Activated CD4-positive, alpha-beta T cell treated with anti-CD3 and anti-CD28 coated beads, Interleukin-2, amount 10 ng/mL, durations not matched to agents 7 days and 5 days (primary cell): ENCODE measurements around the gene ATP4B. TPM values are rescaled to one million over a fixed set of nuclear protein-coding genes. Genes with fewer than 3 reads are reported as not detected.
"Not testable (repeated sequence)": the region's sequence is repeated elsewhere in the genome, so short reads cannot be mapped to it uniquely, and the experiment has no call there.

Experiments used
- CTCF ChIA-PET: fragments of 350-600 bp; sonication (Branson Sonifier 250); formaldehyde crosslinking; loops from one replicate; lab custom pipeline; 2021; ENCODE audit warnings: antibody characterized with exemption; lab: Charles Lee
- POLR2A ChIA-PET: fragments of 350-600 bp; sonication (Branson Sonifier 250); formaldehyde crosslinking; loops from one replicate; lab custom pipeline; 2021; ENCODE audit warnings: antibody characterized with exemption; lab: Charles Lee
- DNase-seq: peaks from one replicate; pipeline ENCODE4 v3.0.0-alpha.2; 2020
- H3K27ac Mint-ChIP-seq: one replicate; pipeline ENCODE4 v1.8.0; 2021; ENCODE audit warnings: mild to moderate bottlenecking, moderate library complexity, mixed read lengths
- H3K27me3 Mint-ChIP-seq: one replicate; pipeline ENCODE4 v1.8.0; 2021; ENCODE audit warnings: mixed read lengths
- H3K36me3 Mint-ChIP-seq: one replicate; pipeline ENCODE4 v1.8.0; 2021; ENCODE audit warnings: low read depth, mixed read lengths
- H3K4me1 Mint-ChIP-seq: one replicate; pipeline ENCODE4 v1.8.0; 2021; ENCODE audit warnings: mixed read lengths
- H3K4me3 Mint-ChIP-seq: one replicate; pipeline ENCODE4 v1.8.0; 2021; ENCODE audit warnings: mild to moderate bottlenecking, moderate library complexity, mixed read lengths
- H3K9me3 Mint-ChIP-seq: one replicate; pipeline ENCODE4 v1.8.0; 2021; ENCODE audit warnings: mixed read lengths
- total RNA-seq, 2 experiments: library from RNA; stranded (reverse); gene quantifications; one replicate each; pipeline ENCODE4 v1.2.3, GENCODE V29; 2021

ATP4B gene
- total RNA-seq, 2 experiments from 2014 or later = not detected

DNA sequence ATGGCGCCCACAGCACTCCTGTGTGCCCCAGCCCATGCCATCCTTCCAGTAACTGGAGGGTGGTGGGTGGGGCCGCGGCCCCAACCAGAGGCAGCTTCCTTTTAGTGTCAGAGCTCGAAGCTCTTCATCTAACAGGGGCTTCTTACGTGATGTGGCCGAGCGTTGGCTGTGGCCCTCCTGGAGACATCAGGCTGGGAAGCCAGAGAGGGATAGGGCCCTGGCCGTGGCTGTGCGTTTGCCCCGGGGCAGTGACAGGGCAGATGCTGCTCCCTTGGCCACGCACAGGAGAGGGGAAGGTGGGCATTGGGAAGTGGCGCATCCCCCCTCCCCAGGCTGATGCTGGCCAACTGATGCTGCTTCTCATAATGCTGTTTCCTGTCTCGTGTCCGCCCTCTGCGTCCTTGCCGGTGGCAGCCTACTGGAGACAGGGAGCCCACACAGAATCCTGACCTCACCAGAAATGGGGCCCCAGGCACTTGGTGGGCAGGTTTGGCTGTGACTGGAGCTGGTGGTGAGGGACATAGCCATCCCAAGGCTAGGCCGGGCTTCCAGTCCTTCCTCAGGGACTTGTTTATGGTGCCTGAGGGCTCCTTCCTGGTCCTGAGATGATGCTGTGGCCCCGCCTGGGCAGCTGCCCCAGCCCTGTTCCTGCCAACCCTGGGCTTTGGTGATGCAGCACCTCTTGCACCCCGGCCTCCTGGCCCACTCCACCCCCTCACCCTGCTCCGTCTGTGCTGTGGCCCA is 34.3 kb downstream of the ATP4B start:
- no peak overlapping the region for H3K4me3 Mint-ChIP-seq
- H3K36me3 Mint-ChIP-seq = peaks cover 42% of the 10 kb centered on the region
- H3K27me3 Mint-ChIP-seq = no peaks in the 10 kb centered on the region
- H3K9me3 Mint-ChIP-seq = peaks cover 3% of the 10 kb centered on the region
- ChIA-PET CTCF (interaction anchor here (1.0 kb wide), 1 partner anchor 8 kb away, joined by 3 read pairs; no protein-coding TSS in a partner anchor), POLR2A (no interaction called here)
- H3K4me1 Mint-ChIP-seq = peaks cover 3% of the 10 kb centered on the region
- H3K27ac Mint-ChIP-seq = no peak overlapping the region
- no peak for DNase-seq

- ChIA-PET CTCF (interaction anchor here (1.0 kb wide), 1 partner anchor 9 kb away, joined by 3 read pairs; no protein-coding TSS in a partner anchor), POLR2A (no interaction called here)
- Mint-ChIP-seq H3K27me3 (no peaks in the 10 kb centered on the region), H3K4me1 (peaks cover 1% of the 10 kb centered on the region), H3K36me3 (peaks cover 41% of the 10 kb centered on the region), H3K4me3 (no peak overlapping the region), H3K9me3 (peaks cover 3% of the 10 kb centered on the region), H3K27ac (no peak overlapping the region)
- DNase-seq = no peak
Observed at GRCh38 chr13:113622791-113623490, 35.1 kb downstream of the ATP4B start.

GRCh38 chr13:113621986-113622550 is 35.9 kb downstream of the ATP4B start:
- H3K4me3 Mint-ChIP-seq, CTCF ChIA-PET, POLR2A ChIA-PET, DNase-seq, H3K4me1 Mint-ChIP-seq, H3K27me3 Mint-ChIP-seq, H3K27ac Mint-ChIP-seq, H3K9me3 Mint-ChIP-seq: not testable (repeated sequence)
- peaks cover 40% of the 10 kb centered on the region for H3K36me3 Mint-ChIP-seq

DNA sequence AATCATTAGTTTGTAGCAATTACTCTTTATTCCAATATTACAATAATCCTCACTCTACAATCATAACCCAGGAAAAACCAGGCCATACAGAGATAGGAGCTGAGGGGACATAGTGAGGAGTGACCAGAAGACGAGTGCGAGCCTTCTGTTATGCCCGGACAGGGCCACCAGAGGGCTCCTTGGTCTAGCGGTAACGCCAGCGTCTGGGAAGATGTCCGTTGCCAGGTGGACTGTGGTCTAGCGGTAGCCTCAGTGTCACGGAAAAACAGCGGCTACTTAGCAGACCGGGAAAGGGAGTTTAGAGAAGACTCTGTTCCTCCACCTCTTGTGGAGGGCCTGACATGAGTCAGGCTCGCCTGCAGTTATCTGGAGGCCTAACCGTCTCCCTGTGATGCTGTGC is 36.5 kb downstream of the ATP4B start:
- POLR2A ChIA-PET, H3K4me1 Mint-ChIP-seq, H3K27ac Mint-ChIP-seq, H3K27me3 Mint-ChIP-seq, DNase-seq, H3K4me3 Mint-ChIP-seq, H3K9me3 Mint-ChIP-seq, CTCF ChIA-PET: not testable (repeated sequence)
- H3K36me3 Mint-ChIP-seq = peaks cover 36% of the 10 kb centered on the region

GRCh38 chr13:113621046-113621445 is 37.0 kb downstream of the ATP4B start:
- no peaks in the 10 kb centered on the region for H3K4me1 Mint-ChIP-seq
- POLR2A ChIA-PET = no interaction called here
- H3K4me3 Mint-ChIP-seq = no peak overlapping the region
- peaks cover 3% of the 10 kb centered on the region for H3K9me3 Mint-ChIP-seq
- no peak for DNase-seq
- no peaks in the 10 kb centered on the region for H3K27me3 Mint-ChIP-seq
- CTCF ChIA-PET = no interaction called here
- H3K36me3 Mint-ChIP-seq = peaks cover 36% of the 10 kb centered on the region
- H3K27ac Mint-ChIP-seq = no peak overlapping the region

- Mint-ChIP-seq H3K4me1 (no peaks in the 10 kb centered on the region), H3K4me3 (no peak overlapping the region), H3K27ac (no peak overlapping the region), H3K9me3 (peaks cover 3% of the 10 kb centered on the region), H3K27me3 (no peaks in the 10 kb centered on the region), H3K36me3 (peaks cover 34% of the 10 kb centered on the region)
- ChIA-PET POLR2A (no interaction called here), CTCF (no interaction called here)
- DNase-seq = no peak
Observed at GRCh38 chr13:113620036-113620796, 37.8 kb downstream of the ATP4B start.

GRCh38 chr13:113618455-113618854 is 39.5 kb downstream of the ATP4B start:
- no peak overlapping the region for H3K27ac Mint-ChIP-seq
- CTCF ChIA-PET = no interaction called here
- H3K4me3 Mint-ChIP-seq = no peak overlapping the region
- no peaks in the 10 kb centered on the region for H3K9me3 Mint-ChIP-seq
- H3K27me3 Mint-ChIP-seq = no peaks in the 10 kb centered on the region
- H3K4me1 Mint-ChIP-seq = no peaks in the 10 kb centered on the region
- H3K36me3 Mint-ChIP-seq = peaks cover 20% of the 10 kb centered on the region
- DNase-seq = no peak
- POLR2A ChIA-PET = no interaction called here

GRCh38 chr13:113617961-113618360 is 40.0 kb downstream of the ATP4B start:
- Mint-ChIP-seq H3K27ac (no peak overlapping the region), H3K27me3 (no peaks in the 10 kb centered on the region), H3K36me3 (peaks cover 16% of the 10 kb centered on the region), H3K4me3 (no peak overlapping the region), H3K9me3 (no peaks in the 10 kb centered on the region), H3K4me1 (no peaks in the 10 kb centered on the region)
- CTCF ChIA-PET = no interaction called here
- POLR2A ChIA-PET = no interaction called here
- DNase-seq = no peak

- no peaks in the 10 kb centered on the region for H3K9me3 Mint-ChIP-seq
- no peaks in the 10 kb centered on the region for H3K27me3 Mint-ChIP-seq
- no peaks in the 10 kb centered on the region for H3K4me1 Mint-ChIP-seq
- POLR2A ChIA-PET = no interaction called here
- H3K4me3 Mint-ChIP-seq = no peak overlapping the region
- DNase-seq = no peak
- no peak overlapping the region for H3K27ac Mint-ChIP-seq
- peaks cover 12% of the 10 kb centered on the region for H3K36me3 Mint-ChIP-seq
- CTCF ChIA-PET = no interaction called here
Observed at GRCh38 chr13:113616991-113617749, 40.8 kb downstream of the ATP4B start.

DNA sequence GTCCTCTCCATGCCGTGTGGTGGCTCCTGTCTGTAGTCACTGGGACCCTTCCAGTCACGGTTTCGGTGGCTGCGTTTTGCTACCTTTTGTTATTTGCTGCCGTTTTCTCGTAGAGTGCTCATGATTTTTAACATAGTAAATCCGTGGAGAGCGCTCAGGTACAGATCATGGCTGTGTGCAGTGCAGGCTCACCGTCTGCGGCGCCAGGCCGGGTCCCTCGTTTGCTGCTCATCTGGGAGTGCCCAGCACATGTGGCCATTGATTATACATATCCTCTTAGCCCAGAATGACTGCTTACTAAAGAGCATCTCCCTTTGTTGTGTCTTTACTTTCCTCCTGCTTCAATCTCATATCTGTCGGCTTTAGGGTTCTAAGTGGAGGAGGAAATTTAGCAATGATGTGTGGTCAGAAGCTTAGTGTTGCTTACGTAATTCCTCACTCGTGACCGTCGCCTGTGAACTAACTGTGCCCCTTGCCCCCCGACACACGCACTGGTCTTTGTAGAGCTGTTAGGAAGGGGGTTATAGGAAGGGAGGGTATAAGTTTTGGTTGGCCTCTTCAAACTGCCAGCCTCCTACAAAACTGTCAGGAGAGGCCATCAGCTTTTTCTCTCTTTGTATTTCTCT is 41.6 kb downstream of the ATP4B start:
- no peak for DNase-seq
- POLR2A ChIA-PET = no interaction called here

GRCh38 chr13:113613789-113614379 is 44.1 kb downstream of the ATP4B start:
- CTCF ChIA-PET = no interaction called here

More for the DNA sequence above, 41.6 kb downstream of the ATP4B start:
- H3K36me3 Mint-ChIP-seq = peaks cover 18% of the 10 kb centered on the region
- CTCF ChIA-PET = interaction anchor here (0.7 kb wide), 1 partner anchor 740 kb away, joined by 3 read pairs; no protein-coding TSS in a partner anchor
- no peak overlapping the region for H3K4me3 Mint-ChIP-seq
- no peaks in the 10 kb centered on the region for H3K27me3 Mint-ChIP-seq
- H3K27ac Mint-ChIP-seq = no peak overlapping the region
- no peaks in the 10 kb centered on the region for H3K4me1 Mint-ChIP-seq
- no peaks in the 10 kb centered on the region for H3K9me3 Mint-ChIP-seq

More at GRCh38 chr13:113613789-113614379, 44.1 kb downstream of the ATP4B start:
- no peaks in the 10 kb centered on the region for H3K4me1 Mint-ChIP-seq
- POLR2A ChIA-PET = no interaction called here
- no peaks in the 10 kb centered on the region for H3K27me3 Mint-ChIP-seq
- peaks cover 24% of the 10 kb centered on the region for H3K36me3 Mint-ChIP-seq
- no peak for DNase-seq
- no peaks in the 10 kb centered on the region for H3K9me3 Mint-ChIP-seq
- H3K4me3 Mint-ChIP-seq = no peak overlapping the region
- H3K27ac Mint-ChIP-seq = no peak overlapping the region
